ENCODE results near the gene VTN.

Gene VTN

GRCh38 chr17:28407974-28408306 lies 37.8 kb upstream of the VTN start:
- H3K4me3 ChIP-seq (ENCODE audit: low read depth, low read length), result no peak overlapping the region
- DNase-seq, result no peak
- peak overlapping the region; percentile 82 for H3K27ac ChIP-seq
- H3K9me3 ChIP-seq (ENCODE audit: severe bottlenecking), result no peaks in the 10 kb centered on the region
- no peaks in the 10 kb centered on the region for H3K27me3 ChIP-seq (ENCODE audit: insufficient read depth, low read depth, severe bottlenecking)
- peaks cover 22% of the 10 kb centered on the region for H3K36me3 ChIP-seq
- TF ChIP-seq CTCF (IDR thresholded peaks at IDR 0.05; ENCODE audit: low read depth, low read length), result no peak

- Histone ChIP-seq H3K36me3 (peaks cover 27% of the 10 kb centered on the region), H3K27ac (peak overlapping the region; percentile 82), H3K9me3 (ENCODE audit: severe bottlenecking) (no peaks in the 10 kb centered on the region), H3K4me3 (ENCODE audit: low read depth, low read length) (no peak overlapping the region), H3K27me3 (ENCODE audit: insufficient read depth, low read depth, severe bottlenecking) (no peaks in the 10 kb centered on the region)
- TF ChIP-seq CTCF (IDR thresholded peaks at IDR 0.05; ENCODE audit: low read depth, low read length), result peak; percentile 52
- DNase-seq, result peak; percentile 84
These were observed 37.2 kb upstream of the VTN start for GRCh38 chr17:28407130-28407973.

- peaks cover 37% of the 10 kb centered on the region for H3K36me3 ChIP-seq
- H3K4me3 ChIP-seq (ENCODE audit: low read depth, low read length), result peak overlapping the region; percentile 73
- H3K27me3 ChIP-seq (ENCODE audit: insufficient read depth, low read depth, severe bottlenecking), result no peaks in the 10 kb centered on the region
- peak overlapping the region; percentile 82 for H3K27ac ChIP-seq
- no peak for TF ChIP-seq CTCF (IDR thresholded peaks at IDR 0.05; ENCODE audit: low read depth, low read length)
- DNase-seq, result no peak
- H3K9me3 ChIP-seq (ENCODE audit: severe bottlenecking), result no peaks in the 10 kb centered on the region
These were observed 36.3 kb upstream of the VTN start for GRCh38 chr17:28406473-28406814.

GRCh38 chr17:28405632-28406472 lies 35.7 kb upstream of the VTN start, which contains the start of gene SLC46A1:
TSS of gene SLC46A1 (minus strand) at chr17:28406212. CDS start at chr17:28406114, 98 bp downstream.
- TF ChIP-seq CTCF (IDR thresholded peaks at IDR 0.05; ENCODE audit: low read depth, low read length), result no peak
- DNase-seq, result peak; percentile 80
- Histone ChIP-seq H3K27me3 (ENCODE audit: insufficient read depth, low read depth, severe bottlenecking) (no peaks in the 10 kb centered on the region), H3K27ac (peak within 1 kb of the TSS; percentile 82), H3K36me3 (peaks cover 42% of the 10 kb centered on the region), H3K4me3 (ENCODE audit: low read depth, low read length) (peak within 1 kb of the TSS; percentile 73), H3K9me3 (ENCODE audit: severe bottlenecking) (no peaks in the 10 kb centered on the region)

- no peak for TF ChIP-seq CTCF (IDR thresholded peaks at IDR 0.05; ENCODE audit: low read depth, low read length)
- H3K36me3 ChIP-seq, result peaks cover 51% of the 10 kb centered on the region
- DNase-seq, result no peak
- no peaks in the 10 kb centered on the region for H3K27me3 ChIP-seq (ENCODE audit: insufficient read depth, low read depth, severe bottlenecking)
- peak overlapping the region; percentile 82 for H3K27ac ChIP-seq
- H3K4me3 ChIP-seq (ENCODE audit: low read depth, low read length), result peak overlapping the region; percentile 73
- no peaks in the 10 kb centered on the region for H3K9me3 ChIP-seq (ENCODE audit: severe bottlenecking)
These were observed 34.9 kb upstream of the VTN start for GRCh38 chr17:28404812-28405570.
